RWPE1 (cell line): ENCODE results near the gene RALGDS.

ENCODE experiments used
- CTCF ChIA-PET: fragments of 350-600 bp; sonication (Branson Sonifier 250); formaldehyde crosslinking; extraction: SDS; loops from one replicate; lab custom pipeline; 2021; lab: Yijun Ruan, JAX
- POLR2A ChIA-PET: fragments of 400-600 bp; formaldehyde crosslinking; extraction: SDS; loops from one replicate; lab custom pipeline; 2020; ENCODE audit warnings: antibody characterized with exemption; ENCODE audit not compliant: low non-redundant PET; lab: Yijun Ruan, JAX
- DNase-seq: peaks from one replicate; pipeline ENCODE4 v3.0.0; 2012; ENCODE audit warnings: low spot score
- H3K27ac ChIP-seq: fragments of 450-650 bp; 2 replicates; pipeline ENCODE4 v1.5.1; 2017
- CTCF ChIP-seq: fragments of 450-650 bp; conservative IDR thresholded peaks from 2 replicates; pipeline ENCODE4 v1.5.1; 2017; ENCODE audit warnings: low read depth, mild to moderate bottlenecking

Gene RALGDS

GRCh38 chr9:133131506-133131905 lies 10.5 kb upstream of the RALGDS start:
- peak overlapping the region; percentile 3; the same call in 1 of the 2 replicates for H3K27ac ChIP-seq
- ChIA-PET CTCF (interaction anchor here (1.0 kb wide), 1 partner anchor 13 kb away, joined by 5 read pairs; no protein-coding TSS in a partner anchor), POLR2A (no interaction called here)
- TF ChIP-seq CTCF = no peak
- DNase-seq = no peak

- no peak for DNase-seq
- ChIA-PET CTCF (interaction anchor here (0.5 to 1.0 kb wide), 2 partner anchors 14 to 1197 kb away, joined by 3 to 5 read pairs; no protein-coding TSS in a partner anchor), POLR2A (interaction anchor here (0.6 kb wide), 1 partner anchor 90 kb away, joined by 4 read pairs; no protein-coding TSS in a partner anchor)
- TF ChIP-seq CTCF = no peak
- no peak overlapping the region; the same call in 1 of the 2 replicates for H3K27ac ChIP-seq
Measured at GRCh38 chr9:133130685-133131244, 9.7 kb upstream of the RALGDS start.

- H3K27ac ChIP-seq = peak overlapping the region; percentile 17; the same call in 1 of the 2 replicates
- no peak for DNase-seq
- ChIA-PET POLR2A (no interaction called here), CTCF (interaction anchor here (0.6 to 6.0 kb wide), 4 partner anchors 8 to 111 kb away, joined by 3 to 47 read pairs (median 4); no protein-coding TSS in a partner anchor)
- TF ChIP-seq CTCF = no peak
Measured at GRCh38 chr9:133129001-133129795, 8.2 kb upstream of the RALGDS start.

- TF ChIP-seq CTCF = no peak
- no peak for DNase-seq
- H3K27ac ChIP-seq = no peak overlapping the region
- POLR2A ChIA-PET = no interaction called here
- CTCF ChIA-PET = interaction anchor here (0.7 to 6.0 kb wide), 3 partner anchors 11 to 25 kb away, joined by 3 to 47 read pairs (median 3); no protein-coding TSS in a partner anchor
Measured at GRCh38 chr9:133128152-133128551, 7.1 kb upstream of the RALGDS start.

GRCh38 chr9:133127340-133127981 lies 6.4 kb upstream of the RALGDS start:
- CTCF ChIA-PET = interaction anchor here (1.0 to 6.0 kb wide), 3 partner anchors 10 to 20 kb away, joined by 3 to 47 read pairs (median 10); no protein-coding TSS in a partner anchor
- POLR2A ChIA-PET = no interaction called here
- TF ChIP-seq CTCF = no peak; the same call in 1 of the 2 replicates
- peak; percentile 97 for DNase-seq
- peak overlapping the region; percentile 44 for H3K27ac ChIP-seq
